Stimulated activated CD4-positive, alpha-beta T cell treated with anti-CD3 and anti-CD28 coated beads, Interleukin-4, amount 100 ng/mL, for 48 hours (primary cell): Measurements from ENCODE around the gene CD180.

Experiments used
- DNase-seq, 2 donors: peaks; one replicate each; pipeline ENCODE4 v3.0.0-alpha.2; 2020; ENCODE audit warnings: low read depth in 2 of 2

Gene CD180

DNA sequence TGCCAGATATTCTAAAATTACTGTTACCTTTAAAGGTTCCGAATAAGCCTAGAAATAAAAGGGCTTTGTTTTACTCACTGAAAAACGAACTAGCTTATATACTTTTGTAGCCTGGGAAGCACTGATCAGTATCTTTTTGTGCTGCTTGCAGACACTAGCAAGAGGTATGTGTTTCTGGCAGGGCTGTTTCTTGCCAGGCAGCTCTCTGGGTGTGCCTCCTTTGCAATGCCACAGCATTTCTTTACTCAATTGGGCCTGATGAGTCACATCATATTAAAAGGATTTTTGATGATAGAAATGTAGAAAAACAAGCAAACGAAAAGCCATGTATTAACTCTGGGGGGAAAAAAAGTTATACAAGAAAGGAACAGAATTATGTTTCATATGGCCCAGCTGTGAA lies 35.6 kb downstream of the CD180 start:
- no peak for DNase-seq

DNA sequence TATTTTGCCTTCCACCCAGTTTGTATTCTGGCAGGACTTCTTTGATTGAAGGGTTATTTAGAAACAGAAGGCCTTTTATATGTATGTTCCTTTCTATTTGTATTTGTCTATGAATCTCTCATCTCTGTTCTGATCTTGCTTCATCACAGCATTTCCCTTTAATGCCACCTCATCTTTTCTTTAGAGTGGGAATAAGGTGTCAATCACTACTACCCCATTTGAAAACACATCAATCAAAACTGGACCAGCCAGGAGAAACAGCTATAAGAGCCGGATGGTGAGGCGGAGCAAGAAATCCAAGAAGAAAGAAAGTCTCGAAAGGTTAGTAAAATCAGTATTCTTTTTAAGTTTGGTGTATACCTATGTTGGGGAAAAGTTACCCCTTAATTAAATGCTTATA lies 36.3 kb downstream of the CD180 start:
- DNase-seq, result no peak

DNA sequence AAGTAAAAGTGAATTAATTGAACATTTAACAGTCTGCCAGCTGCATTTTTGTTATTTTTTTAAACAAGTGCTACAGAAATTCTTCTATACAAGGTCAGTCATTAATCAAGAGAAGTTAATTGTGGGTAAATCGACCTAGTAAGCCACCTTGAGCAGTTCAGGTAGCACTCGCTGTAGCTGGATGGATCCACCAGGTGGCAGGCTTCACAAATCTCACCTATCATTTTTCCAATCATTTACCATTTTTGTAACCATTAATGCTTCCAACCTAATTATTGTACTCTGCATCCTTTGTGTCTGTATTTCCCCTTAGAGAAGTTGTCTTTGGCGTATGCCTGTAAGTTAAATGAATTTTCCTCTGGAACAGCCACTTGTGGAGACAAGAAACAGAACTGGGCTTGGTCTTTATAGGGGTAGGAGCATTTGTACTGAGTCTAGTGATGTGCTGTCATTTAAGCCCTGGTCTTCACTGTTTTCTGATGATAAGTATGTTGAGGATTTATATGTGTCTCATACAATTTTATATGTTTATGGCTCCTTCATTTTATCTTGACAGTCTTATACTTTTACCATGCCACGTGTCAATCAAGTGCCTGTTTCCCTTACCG lies 39.5 kb downstream of the CD180 start:
- peak; percentile 21 to 27 for DNase-seq

DNA sequence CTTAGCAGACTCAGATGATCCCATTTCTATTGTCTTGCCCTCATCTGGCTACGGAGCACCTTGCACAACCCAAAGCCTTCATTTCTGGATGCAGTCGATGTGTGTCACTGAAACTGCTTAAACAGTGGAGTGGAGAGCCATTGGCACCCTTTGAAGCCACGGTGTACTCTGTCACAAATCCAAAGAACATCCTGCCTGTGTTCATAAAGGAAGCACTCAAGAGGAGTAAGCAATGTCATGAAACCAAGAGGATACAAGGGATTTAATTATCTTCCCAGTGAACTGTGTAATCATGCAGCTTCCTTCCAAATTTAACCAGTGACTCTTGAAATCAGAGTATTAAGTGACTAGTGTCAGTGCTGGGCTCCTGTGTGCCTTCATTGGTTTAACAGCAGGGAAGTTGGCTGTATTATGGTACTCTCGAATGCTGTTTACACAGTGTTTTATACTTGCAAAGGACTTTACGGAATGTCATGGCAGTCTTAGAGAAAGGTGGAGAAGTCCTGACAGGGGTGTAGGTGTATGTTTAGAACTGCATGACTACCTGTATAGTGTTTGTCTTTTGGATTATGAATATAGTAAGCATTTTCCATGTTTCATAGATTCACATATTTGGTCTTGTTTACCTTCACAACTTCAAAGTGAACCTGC lies 41.9 kb downstream of the CD180 start:
- DNase-seq, result no peak

DNA sequence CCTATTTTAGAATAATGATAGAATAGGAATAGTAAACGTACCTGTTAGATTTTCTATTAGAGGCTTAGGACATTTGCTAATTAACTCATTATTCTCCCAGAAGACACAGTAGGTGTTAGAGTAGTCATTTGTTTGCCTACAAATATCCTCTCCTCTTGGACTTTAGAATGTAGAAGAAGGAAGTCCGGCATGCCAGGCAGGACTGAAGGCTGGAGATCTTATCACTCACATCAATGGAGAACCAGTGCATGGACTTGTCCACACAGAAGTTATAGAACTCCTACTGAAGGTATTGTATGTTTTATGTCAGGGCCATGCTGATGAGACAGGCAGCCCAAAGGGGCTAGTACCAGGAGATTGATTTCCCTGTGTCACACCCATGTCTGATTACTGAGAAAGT lies 43.3 kb downstream of the CD180 start:
- no peak for DNase-seq

DNA sequence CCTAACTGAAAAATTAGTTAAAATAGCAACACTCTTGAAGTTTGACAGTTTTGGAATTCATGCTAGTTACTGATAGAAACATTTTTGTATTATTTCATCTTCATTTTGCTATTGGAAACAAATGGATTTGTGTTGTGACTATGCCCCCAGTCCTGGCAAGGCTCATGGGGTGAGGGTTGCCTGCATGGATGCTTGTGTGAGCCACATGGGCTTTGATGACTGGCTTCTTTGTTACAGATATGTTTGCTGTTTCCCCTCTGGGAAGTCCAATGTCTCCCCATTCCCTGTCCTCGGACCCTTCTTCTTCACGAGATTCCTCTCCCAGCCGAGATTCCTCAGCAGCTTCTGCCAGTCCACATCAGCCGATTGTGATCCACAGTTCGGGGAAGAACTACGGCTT lies 44.2 kb downstream of the CD180 start:
- no peak for DNase-seq

DNA sequence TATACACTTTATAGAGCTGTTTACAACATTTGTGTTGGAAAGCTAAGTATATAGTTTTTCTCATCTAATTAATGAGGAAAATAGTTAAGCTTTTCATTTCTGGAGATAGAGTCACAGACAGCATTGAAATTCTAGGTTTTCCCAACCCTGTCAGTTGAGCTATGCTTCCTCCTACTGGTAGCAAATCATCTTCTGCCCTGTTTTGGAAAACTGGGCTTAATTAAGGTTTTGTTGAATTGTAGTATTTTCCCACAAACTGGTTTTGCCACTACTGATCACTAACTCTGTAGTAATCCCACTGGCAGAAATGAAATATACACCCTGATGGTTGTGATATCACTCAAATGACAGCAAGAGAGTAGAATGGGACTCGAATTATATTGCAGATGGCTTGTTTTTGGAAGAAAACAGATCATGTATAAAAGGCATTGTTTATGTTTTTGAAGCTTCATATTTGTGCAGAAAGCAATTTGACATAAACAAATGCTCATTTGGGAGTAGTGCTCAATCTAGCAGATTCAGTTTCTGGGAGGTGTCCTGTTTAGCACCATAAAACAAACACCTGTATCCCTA lies 46.6 kb downstream of the CD180 start:
- no peak for DNase-seq

DNA sequence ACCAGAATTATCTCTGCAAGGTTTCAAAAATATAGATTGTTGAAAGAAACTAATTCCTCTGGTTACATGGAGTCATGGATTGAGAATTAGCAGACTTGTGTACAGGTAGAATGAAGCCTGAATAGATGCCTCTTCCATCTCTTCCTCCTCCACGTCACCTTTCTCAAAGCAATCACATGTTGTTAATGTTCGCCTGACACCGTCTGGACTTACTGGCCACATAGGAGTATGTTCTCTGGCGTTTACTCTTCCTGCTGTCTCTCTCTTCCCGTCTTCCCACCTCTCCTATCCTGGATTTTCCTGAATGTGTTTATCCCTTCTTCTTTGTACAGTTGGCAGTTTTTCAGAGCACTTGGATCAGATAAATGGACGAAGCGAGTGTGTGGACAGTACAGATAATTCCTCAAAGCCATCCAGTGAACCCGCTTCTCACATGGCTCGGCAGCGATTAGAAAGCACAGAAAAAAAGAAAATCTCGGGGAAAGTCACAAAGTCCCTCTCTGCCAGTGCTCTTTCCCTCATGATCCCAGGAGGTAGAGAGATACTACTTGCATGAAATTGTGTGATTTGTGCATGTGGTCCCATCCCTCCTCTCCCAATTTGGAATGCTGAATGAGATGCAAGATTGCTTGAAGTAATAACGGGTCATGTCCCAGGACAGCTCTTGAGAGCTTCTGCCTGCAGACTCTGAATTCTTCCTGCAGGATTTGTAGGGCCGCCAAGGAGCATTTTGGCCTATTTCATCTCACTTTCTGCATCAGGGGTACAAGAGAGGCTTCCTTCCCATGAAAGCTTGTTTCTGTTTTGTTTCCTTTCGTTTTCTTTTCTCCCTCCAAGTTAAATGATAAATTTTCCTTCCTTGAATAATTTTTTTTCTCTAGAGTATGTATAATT lies 47.3 kb downstream of the CD180 start:
- DNase-seq, result no peak

DNA sequence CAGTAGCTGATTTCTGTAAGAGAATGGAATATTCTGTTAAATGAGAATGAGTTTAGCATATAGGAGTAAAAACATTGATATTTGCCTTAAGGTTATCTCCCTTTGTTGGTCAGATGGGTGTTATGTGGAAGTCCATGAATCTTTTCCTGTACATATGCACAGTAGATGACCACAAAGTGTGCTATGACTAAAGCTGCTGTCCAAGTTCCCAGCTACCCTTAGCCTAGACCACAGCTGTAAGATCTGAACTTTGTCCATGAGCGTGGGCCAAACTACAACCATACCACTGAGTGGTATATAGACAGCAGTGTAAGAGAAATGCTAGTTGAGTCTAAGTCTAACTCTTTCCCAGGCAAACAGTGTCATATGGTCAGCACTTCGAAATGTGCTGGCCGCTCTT lies 48.8 kb downstream of the CD180 start:
- DNase-seq, result no peak

DNA sequence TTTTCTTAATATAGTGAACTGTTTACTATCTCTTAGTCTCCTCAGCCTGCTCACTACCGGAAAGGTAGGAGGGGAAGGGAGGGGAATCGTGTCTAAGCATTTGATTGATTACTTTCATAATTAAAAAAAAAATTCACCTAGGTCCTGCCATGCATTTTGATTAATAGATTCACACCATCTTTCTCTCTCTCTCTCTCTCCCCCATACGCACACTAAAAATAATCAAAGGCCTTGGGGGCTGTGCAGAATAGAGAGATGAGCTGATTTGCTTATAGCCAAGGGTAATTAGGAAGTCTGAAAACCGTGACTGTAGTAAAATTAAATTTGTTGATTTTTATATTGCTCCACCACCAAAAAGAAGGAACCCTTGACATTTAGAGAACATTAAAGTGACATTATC lies 49.6 kb downstream of the CD180 start:
- no peak for DNase-seq

DNA sequence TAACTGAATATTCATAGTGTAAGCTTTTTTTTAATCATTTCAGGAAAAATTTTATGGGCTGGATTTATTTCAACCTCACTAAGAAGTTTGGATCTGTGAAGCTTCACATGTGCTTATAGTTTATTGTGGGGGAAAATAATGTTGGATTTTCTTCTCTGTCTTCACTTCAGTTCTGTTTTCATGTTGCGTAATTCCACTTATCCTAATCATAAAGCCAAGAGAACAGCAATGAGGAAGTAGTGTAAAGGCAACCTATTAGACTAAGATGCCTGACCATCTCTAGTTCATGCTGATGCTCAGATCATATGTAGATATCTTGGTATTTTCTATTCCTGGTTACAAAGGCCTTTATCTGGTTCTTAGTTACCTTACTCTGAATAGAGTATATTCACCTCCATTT lies 50.0 kb downstream of the CD180 start:
- no peak for DNase-seq

DNA sequence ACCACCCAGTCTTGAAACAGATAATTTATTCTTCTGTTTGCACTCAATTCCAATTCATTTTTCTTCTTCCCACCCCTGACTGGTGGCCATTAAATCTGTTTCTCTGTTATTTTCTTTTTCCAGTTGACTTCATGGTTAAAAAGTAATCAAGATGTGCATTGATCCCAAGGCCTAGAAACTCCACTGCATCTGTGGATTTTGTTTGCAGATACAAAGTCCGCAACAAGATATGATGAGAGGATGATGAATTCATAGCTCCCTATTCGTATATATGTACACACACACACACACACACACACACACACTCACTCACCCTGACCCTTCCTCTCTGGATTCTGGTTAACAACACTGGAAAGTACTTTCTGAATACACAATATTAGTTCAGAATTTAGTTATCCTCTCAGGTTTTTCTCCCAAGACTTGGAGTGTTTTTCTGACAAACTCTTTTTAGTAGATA lies 52.4 kb downstream of the CD180 start:
- no peak for DNase-seq

DNA sequence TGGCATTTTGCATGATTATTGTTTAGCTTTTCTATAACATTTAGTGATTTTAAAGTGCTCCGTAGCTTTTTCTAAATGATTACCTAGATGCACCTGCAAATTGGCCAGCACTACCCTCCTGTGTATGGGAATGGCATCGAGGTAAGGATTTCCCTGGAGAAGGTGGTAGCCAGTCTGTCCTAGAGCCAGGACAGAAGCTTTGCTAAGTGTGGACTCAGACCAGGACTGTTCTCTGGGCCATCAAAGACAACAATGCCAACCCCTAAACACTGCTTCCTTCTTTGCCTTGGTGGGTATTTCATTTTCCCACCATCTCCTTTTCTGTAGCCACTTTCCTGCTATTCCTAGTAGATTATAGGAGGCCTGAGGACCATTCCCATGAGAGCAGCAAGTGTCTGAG lies 53.0 kb downstream of the CD180 start:
- no peak for DNase-seq

DNA sequence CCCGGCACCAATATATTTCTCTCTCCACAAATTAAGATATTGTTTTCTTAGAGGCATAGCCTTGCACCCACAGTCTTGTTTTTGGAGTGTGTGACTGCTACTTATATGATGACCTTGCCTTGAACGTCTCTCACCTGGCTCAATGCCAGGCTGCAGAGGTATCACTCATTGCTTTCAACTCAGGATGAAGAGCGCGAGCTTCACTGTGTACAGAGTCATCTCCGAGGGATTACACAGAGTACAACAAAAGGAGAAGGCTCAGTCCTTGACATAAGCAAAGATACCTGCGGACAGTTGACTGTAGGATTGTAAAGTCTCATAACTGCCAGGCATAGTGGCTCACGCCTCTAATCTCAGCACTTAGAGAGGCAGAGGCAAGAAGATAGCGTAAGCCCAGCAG lies 53.8 kb downstream of the CD180 start:
- no peak for DNase-seq

DNA sequence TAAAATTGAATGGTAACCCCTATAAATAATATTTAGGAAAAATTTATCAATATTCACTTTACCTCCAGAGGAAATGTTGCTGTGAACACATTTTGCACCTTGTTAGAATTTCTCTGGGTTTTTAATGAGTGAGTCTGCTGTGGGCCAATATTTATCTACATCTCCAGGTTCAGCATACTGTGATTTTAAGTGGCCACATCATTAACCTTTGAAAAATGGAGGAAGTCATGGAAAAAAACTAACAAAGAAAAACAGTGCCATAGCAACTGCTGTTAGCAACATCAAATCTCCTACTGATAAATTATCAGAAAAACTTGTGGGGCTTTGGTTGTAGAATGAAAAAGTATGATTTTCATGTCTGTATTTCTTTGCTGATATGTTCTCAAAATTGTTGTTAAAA lies 55.0 kb downstream of the CD180 start:
- DNase-seq, result no peak

DNA sequence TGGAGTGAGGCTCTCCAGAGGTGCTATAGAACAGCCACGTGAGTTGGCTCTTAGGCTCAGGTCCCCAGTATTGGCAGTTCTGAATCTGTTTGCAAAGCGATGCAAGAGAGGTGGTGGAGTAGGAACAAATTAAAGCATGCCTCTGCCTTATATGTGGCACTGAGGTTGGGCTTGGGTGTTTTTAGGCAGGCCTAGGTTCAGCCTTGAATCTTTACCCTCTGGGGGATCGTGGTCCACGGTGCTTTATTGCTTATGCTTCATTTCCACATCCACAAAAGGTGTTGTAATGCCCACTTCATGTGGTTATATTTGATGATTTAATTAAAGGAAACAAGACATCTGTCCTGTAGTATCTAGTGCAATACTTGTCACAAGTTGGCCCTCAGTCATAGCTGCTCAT lies 56.2 kb downstream of the CD180 start:
- DNase-seq, result no peak

DNA sequence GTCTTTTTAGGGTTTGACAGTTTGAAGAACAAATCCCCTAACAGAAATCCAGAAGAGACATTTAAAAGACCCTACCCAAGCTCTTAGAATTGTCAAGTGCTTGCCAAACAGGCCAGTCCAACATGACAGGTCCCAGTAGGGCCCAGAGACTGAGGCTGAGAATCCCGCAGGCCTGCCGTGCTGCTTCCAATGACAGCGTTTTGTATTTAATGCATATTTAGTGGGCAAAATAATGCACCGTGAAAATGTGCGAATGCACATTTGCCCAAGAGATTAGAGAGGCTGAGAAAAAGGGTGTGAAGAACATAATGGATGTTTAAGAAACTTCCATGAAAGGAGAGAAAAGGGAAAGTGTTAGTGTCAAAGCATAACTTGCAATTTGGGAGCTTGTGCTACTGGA lies 57.6 kb downstream of the CD180 start:
- no peak for DNase-seq

DNA sequence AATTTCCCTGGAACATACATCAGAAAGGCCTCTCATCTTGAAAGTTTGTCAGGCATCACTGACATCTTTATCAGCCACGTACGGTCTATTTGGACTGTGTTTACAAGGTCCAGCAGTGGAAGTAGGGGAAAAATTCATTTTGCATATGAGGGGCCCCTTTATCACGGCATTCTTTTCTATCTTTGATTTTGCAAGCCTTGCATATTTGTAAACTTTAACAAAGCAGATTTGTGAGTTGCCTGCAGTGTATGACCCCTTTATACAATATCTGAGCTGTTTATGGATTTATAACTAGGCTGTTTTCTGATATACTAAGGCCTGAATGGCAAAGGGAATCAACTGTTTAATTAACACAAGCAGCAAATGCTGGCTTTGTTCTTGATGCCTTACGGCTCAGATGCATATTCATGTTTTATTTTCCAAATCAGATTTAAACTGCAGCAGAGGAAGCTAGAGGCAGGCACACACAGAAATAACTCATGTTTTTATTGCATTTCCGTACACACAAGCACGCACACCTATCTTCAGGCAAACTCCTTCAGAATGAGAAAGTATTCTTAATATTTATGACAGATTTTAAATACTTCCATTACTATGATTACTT lies 61.1 kb downstream of the CD180 start:
- DNase-seq, result no peak

DNA sequence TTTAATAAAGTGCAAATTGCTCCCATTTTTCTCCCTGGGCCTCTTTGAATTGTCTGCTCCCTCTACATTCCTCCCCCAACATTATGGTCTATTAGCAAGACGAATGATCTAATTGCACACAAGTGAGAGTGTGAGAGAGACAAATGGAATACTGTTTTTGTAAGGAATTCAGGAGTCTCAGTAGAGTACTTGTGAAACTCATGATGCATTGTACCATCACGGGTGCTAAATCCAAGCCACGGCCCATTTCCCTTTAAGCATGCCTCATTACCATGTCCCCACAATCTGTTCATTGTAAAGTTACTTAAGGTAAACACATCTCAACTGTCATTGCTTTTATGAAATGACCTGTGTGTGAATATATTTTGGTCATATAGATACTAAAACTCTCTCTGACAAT lies 62.8 kb downstream of the CD180 start:
- no peak for DNase-seq

DNA sequence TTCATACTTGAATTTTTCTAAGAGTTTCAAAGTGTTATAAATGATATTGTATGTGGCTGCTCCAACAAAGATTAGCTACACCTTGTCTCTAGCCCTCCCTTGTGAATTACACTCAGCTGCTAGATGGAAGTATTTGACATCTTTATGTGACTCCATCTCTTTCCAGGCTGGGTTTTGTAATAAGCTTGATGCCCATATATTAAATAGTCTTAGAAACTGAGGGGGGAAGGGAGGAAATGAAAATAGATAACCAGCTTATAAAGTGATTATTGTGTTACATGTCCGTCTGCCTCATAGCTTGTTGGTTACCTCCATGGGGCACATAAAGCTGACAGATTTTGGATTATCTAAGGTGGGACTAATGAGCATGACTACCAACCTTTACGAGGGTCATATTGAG lies 63.4 kb downstream of the CD180 start:
- DNase-seq, result no peak

DNA sequence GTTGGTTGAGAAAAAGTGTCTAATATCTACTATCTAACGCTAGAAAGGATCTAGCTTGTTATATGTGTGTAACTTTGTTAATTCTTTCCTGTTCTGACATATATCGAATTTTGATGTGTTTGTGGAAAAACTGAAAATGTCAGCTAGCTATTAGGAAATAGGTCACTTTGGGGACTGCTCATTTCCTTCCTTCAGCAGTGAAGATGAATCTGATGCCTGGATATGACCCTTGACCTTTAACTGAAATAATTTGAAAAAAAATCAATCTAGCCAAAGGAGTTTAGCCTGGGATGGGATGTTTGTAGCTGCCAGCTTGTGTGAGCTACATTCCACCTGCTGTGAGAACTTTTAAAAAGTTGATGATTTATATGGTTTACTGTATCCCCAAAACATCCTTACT lies 66.8 kb downstream of the CD180 start:
- no peak for DNase-seq
